ENCODE data around the gene ENPP6.

Gene ENPP6

DNA sequence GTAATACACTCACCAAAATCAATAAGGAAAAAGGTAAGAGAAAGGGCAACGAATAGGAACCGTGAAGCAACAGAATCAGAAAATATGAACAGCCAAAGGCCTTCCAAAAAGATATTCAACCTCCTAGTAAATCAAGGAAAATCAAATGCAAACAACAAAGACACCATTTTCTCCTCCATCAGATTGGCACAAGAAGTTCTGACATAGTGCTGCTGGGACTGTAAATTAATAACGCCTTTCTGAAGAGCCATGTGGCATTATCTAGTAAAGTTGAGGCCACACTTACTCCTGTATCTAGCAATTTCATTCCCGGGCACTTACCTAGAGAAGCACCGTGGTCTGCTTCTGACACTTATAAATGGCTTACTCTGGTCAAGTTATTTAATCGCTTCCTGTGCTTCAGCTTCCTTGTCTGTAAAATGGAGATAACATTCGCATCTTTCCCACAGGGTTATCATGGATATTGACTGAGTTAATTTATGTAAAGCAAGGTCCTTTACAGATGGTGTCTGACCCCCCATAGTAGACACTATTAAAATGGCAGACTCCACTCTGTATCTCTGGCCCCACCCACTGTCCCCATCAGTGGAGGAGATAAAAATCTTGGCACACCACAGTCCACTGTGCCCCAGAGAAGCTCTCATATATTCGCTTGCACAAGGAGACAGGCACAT, 20.5 kb upstream of the ENPP6 start:
- H3K9ac ChIP-seq (ENCODE audit: low read depth in 1 of 2, low read length in 2 of 2): no peak overlapping the region
- H3K4me3 ChIP-seq (ENCODE audit: low read length in 2 of 2): no peak overlapping the region
- H3K4me1 ChIP-seq (ENCODE audit: control insufficient read depth in 2 of 2, insufficient read depth in 2 of 2, low read length in 2 of 2): no peaks in the 10 kb centered on the region
- H3K27ac ChIP-seq (ENCODE audit: low read depth in 2 of 2, low read length in 2 of 2): no peak overlapping the region
- H3K9me3 ChIP-seq (ENCODE audit: control insufficient read depth in 2 of 2, low read length in 2 of 2): no peaks in the 10 kb centered on the region
- peaks cover 0 to 2% of the 10 kb centered on the region in 2 donors for H3K27me3 ChIP-seq (ENCODE audit: control insufficient read depth in 2 of 2, insufficient read depth in 2 of 2, low read length in 2 of 2)
- no peaks in the 10 kb centered on the region for H3K36me3 ChIP-seq (ENCODE audit: control insufficient read depth in 2 of 2, insufficient read depth in 2 of 2, low read length in 2 of 2)

DNA sequence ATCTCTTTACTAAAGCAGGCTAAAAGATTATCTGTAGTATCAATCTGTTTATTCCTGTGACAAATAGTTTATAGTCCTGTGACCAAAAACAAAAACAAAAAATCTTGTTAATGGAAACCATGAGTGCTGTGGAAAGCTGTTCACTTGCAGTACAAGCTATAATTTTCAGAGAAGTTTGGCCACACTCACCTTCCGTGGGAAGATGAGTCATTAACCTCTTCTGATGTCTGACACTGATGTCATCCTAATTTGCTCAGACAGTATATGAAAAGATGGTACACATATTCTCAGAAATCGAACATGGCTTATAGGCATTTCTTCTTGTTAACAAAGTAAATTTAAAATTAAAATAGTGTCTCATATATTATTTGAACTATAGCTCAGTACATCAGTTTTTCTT, 19.9 kb upstream of the ENPP6 start:
- H3K9me3 ChIP-seq (ENCODE audit: control insufficient read depth in 2 of 2, low read length in 2 of 2): no peaks in the 10 kb centered on the region

DNA sequence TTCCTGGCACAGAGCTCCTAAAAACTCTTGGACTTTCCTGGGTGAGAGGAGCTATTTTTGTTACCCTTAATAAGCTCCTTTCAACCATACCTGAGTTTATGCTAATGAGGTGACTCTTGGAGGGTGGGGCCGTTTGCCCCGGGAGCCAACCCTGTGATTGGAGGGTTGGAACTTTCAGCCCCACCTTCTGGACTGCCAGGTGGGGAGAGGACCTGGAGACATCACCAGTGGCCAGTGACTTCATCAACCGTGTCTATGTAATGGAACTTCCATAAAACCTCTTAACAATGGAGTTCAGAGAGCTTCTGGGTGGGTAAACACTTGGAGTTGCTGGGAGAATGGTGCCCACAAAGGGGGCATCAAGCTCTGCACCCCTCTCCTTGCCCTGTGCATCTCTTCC, 17.9 kb upstream of the ENPP6 start:
- Histone ChIP-seq H3K36me3 (ENCODE audit: control insufficient read depth in 2 of 2, insufficient read depth in 2 of 2, low read length in 2 of 2) (no peaks in the 10 kb centered on the region), H3K9ac (ENCODE audit: low read depth in 1 of 2, low read length in 2 of 2) (no peak overlapping the region), H3K27ac (ENCODE audit: low read depth in 2 of 2, low read length in 2 of 2) (no peak overlapping the region), H3K4me1 (ENCODE audit: control insufficient read depth in 2 of 2, insufficient read depth in 2 of 2, low read length in 2 of 2) (no peaks in the 10 kb centered on the region), H3K27me3 (ENCODE audit: control insufficient read depth in 2 of 2, insufficient read depth in 2 of 2, low read length in 2 of 2) (peaks cover 0 to 2% of the 10 kb centered on the region in 2 donors), H3K9me3 (ENCODE audit: control insufficient read depth in 2 of 2, low read length in 2 of 2) (no peaks in the 10 kb centered on the region), H3K4me3 (ENCODE audit: low read length in 2 of 2) (no peak overlapping the region)

More for the DNA sequence above, 19.9 kb upstream of the ENPP6 start:
- Histone ChIP-seq H3K27ac (ENCODE audit: low read depth in 2 of 2, low read length in 2 of 2) (no peak overlapping the region), H3K9ac (ENCODE audit: low read depth in 1 of 2, low read length in 2 of 2) (no peak overlapping the region), H3K27me3 (ENCODE audit: control insufficient read depth in 2 of 2, insufficient read depth in 2 of 2, low read length in 2 of 2) (peaks cover 0 to 2% of the 10 kb centered on the region in 2 donors), H3K4me3 (ENCODE audit: low read length in 2 of 2) (no peak overlapping the region), H3K4me1 (ENCODE audit: control insufficient read depth in 2 of 2, insufficient read depth in 2 of 2, low read length in 2 of 2) (no peaks in the 10 kb centered on the region), H3K36me3 (ENCODE audit: control insufficient read depth in 2 of 2, insufficient read depth in 2 of 2, low read length in 2 of 2) (no peaks in the 10 kb centered on the region)

DNA sequence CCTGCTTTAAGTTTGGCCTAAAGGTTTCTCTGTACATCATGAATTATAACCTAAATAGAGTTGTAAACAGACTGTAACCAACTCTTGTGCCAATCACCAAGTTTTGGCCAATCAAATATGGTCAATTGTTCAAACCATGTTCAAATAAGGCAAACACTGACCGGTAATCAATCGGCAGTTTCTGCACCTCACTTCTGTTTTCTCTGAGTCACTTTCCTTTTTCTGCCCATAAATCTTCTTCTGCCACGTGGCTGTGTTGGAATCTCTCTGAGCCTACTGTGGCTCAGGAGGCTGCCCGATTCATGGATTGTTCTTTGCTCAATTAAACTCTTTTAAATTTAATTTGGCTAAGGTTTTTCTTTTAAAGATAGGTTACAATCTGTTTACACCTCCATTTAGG, 16.5 kb upstream of the ENPP6 start:
- Histone ChIP-seq H3K4me3 (ENCODE audit: low read length in 2 of 2) (no peak overlapping the region), H3K36me3 (ENCODE audit: control insufficient read depth in 2 of 2, insufficient read depth in 2 of 2, low read length in 2 of 2) (no peaks in the 10 kb centered on the region), H3K9me3 (ENCODE audit: control insufficient read depth in 2 of 2, low read length in 2 of 2) (no peaks in the 10 kb centered on the region), H3K27ac (ENCODE audit: low read depth in 2 of 2, low read length in 2 of 2) (no peak overlapping the region), H3K27me3 (ENCODE audit: control insufficient read depth in 2 of 2, insufficient read depth in 2 of 2, low read length in 2 of 2) (peaks cover 0 to 2% of the 10 kb centered on the region in 2 donors), H3K9ac (ENCODE audit: low read depth in 1 of 2, low read length in 2 of 2) (no peak overlapping the region), H3K4me1 (ENCODE audit: control insufficient read depth in 2 of 2, insufficient read depth in 2 of 2, low read length in 2 of 2) (no peaks in the 10 kb centered on the region)

DNA sequence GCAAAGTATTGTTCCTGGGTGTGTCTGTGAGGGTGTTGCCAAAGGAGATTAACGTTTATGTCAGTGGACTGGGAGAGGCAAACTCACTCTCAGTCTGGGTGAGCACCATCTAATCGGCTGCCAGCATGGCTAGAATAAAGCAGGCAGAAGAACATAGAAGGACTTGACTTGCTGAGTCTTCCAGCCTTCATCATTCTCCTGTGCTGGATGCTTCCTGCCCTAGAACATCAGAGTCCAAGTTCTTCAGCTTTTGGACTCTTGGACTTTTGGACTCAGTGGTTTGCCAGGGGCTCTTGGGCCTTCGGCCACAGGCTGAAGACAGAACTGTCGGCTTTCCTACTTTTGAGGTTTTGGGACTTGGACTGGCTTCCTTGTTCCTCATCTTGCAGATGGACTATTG, 15.3 kb upstream of the ENPP6 start:
- Histone ChIP-seq H3K27ac (ENCODE audit: low read depth in 2 of 2, low read length in 2 of 2) (no peak overlapping the region), H3K9me3 (ENCODE audit: control insufficient read depth in 2 of 2, low read length in 2 of 2) (no peaks in the 10 kb centered on the region), H3K36me3 (ENCODE audit: control insufficient read depth in 2 of 2, insufficient read depth in 2 of 2, low read length in 2 of 2) (no peaks in the 10 kb centered on the region), H3K4me3 (ENCODE audit: low read length in 2 of 2) (no peak overlapping the region), H3K9ac (ENCODE audit: low read depth in 1 of 2, low read length in 2 of 2) (no peak overlapping the region), H3K4me1 (ENCODE audit: control insufficient read depth in 2 of 2, insufficient read depth in 2 of 2, low read length in 2 of 2) (no peaks in the 10 kb centered on the region), H3K27me3 (ENCODE audit: control insufficient read depth in 2 of 2, insufficient read depth in 2 of 2, low read length in 2 of 2) (peaks cover 0 to 2% of the 10 kb centered on the region in 2 donors)

DNA sequence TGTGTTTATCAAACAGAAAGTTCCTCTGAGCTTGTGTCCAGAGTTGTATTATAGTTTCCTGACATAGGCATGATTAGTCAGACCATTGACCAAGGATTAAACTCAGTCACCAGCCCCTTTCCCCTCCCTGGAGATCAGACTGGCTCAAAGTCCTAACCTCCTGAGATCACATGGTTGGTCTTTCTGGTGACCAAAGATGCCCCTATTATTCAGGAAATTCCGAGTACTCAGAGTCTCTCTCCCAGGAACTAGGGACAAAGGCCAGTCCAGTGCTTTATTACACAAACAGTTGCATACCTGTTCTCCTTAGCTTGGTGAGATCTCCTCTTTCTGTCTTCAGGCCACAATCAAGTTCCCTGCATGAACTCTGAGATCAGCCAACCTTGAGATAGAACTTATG, 14.5 kb upstream of the ENPP6 start:
- Histone ChIP-seq H3K4me1 (ENCODE audit: control insufficient read depth in 2 of 2, insufficient read depth in 2 of 2, low read length in 2 of 2) (no peaks in the 10 kb centered on the region), H3K9me3 (ENCODE audit: control insufficient read depth in 2 of 2, low read length in 2 of 2) (no peaks in the 10 kb centered on the region), H3K27me3 (ENCODE audit: control insufficient read depth in 2 of 2, insufficient read depth in 2 of 2, low read length in 2 of 2) (peaks cover 0 to 2% of the 10 kb centered on the region in 2 donors), H3K9ac (ENCODE audit: low read depth in 1 of 2, low read length in 2 of 2) (no peak overlapping the region), H3K27ac (ENCODE audit: low read depth in 2 of 2, low read length in 2 of 2) (no peak overlapping the region), H3K36me3 (ENCODE audit: control insufficient read depth in 2 of 2, insufficient read depth in 2 of 2, low read length in 2 of 2) (no peaks in the 10 kb centered on the region), H3K4me3 (ENCODE audit: low read length in 2 of 2) (no peak overlapping the region)

DNA sequence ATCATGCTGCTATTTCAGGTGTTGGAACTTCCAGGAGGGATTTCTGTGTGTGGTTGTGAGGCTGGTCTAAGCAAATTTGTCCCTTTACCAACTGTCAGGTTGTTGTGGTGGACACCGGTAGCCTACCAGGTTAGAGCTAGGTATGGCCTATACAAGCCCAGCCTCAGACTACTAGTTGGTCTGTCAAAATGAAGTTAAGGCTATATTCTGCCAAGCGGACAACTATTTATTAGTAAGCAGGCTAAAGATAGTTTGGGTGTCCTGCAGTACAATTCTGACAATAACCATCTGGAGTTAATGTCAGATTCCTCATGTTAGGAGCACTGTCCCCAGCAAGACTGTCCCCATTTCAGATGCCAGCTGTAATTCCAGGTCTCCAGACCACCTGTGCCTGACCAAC, 13.9 kb upstream of the ENPP6 start:
- Histone ChIP-seq H3K4me3 (ENCODE audit: low read length in 2 of 2) (no peak overlapping the region), H3K36me3 (ENCODE audit: control insufficient read depth in 2 of 2, insufficient read depth in 2 of 2, low read length in 2 of 2) (no peaks in the 10 kb centered on the region), H3K4me1 (ENCODE audit: control insufficient read depth in 2 of 2, insufficient read depth in 2 of 2, low read length in 2 of 2) (no peaks in the 10 kb centered on the region), H3K9ac (ENCODE audit: low read depth in 1 of 2, low read length in 2 of 2) (no peak overlapping the region), H3K9me3 (ENCODE audit: control insufficient read depth in 2 of 2, low read length in 2 of 2) (no peaks in the 10 kb centered on the region), H3K27me3 (ENCODE audit: control insufficient read depth in 2 of 2, insufficient read depth in 2 of 2, low read length in 2 of 2) (peaks cover 0 to 2% of the 10 kb centered on the region in 2 donors), H3K27ac (ENCODE audit: low read depth in 2 of 2, low read length in 2 of 2) (no peak overlapping the region)

DNA sequence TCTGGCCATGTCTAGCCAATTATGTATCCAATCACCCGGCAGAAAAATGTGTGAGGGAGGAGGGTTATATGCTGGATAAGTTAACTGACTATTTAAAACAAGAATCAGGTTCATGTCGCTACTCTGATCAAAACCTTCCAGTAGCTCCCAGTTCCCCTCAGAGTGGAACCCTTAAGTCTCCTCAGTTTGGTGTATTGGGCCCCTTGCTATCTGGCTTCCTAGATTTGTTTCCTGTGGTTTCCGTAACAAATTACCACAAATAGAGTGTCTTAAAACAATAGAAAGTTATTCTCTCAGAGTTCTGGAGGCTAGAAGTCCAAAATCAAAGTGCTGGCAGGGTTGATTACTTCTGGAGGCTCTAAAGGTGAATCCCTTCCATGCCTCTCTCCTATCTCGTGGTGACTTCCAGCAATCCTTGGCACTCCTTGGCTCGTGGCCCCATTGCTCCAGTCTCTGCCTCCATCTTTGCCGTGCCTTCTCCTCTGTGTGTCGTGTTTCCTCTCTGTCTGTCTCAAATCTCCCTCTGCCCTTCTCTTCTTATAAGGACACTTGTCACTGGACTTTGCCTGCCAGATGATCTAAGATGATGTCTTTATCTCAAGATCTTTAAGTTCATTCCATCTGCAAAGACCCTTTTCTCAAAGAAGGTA, 10.5 kb upstream of the ENPP6 start:
- Histone ChIP-seq H3K4me1 (ENCODE audit: control insufficient read depth in 2 of 2, insufficient read depth in 2 of 2, low read length in 2 of 2) (no peaks in the 10 kb centered on the region), H3K27ac (ENCODE audit: low read depth in 2 of 2, low read length in 2 of 2) (no peak overlapping the region), H3K9ac (ENCODE audit: low read depth in 1 of 2, low read length in 2 of 2) (no peak overlapping the region), H3K9me3 (ENCODE audit: control insufficient read depth in 2 of 2, low read length in 2 of 2) (no peaks in the 10 kb centered on the region), H3K36me3 (ENCODE audit: control insufficient read depth in 2 of 2, insufficient read depth in 2 of 2, low read length in 2 of 2) (no peaks in the 10 kb centered on the region), H3K27me3 (ENCODE audit: control insufficient read depth in 2 of 2, insufficient read depth in 2 of 2, low read length in 2 of 2) (no peaks in the 10 kb centered on the region), H3K4me3 (ENCODE audit: low read length in 2 of 2) (no peak overlapping the region)

DNA sequence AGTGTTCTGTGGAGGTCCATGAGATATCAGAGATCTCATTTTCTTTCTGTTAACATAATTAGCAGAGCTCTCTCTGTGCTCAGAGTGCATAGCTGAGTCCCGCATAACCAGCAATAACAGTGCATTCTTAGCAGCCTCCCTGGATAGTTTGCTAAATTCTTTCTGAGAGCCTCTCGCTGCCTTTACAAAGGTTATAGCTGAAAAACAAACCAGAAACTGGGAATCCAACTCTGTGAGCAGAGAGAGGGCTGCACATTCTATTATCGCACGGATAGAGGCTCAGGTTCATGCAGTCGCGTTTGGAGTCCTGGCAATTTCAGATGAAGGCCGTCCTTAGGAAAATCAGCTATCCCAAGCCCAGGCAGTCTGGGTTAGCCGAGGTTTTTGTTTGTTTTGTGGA, 1.2 kb downstream of the ENPP6 start:
- H3K4me1 ChIP-seq (ENCODE audit: control insufficient read depth in 2 of 2, insufficient read depth in 2 of 2, low read length in 2 of 2): peaks cover 0 to 3% of the 10 kb centered on the region in 2 donors
- no peaks in the 10 kb centered on the region for H3K36me3 ChIP-seq (ENCODE audit: control insufficient read depth in 2 of 2, insufficient read depth in 2 of 2, low read length in 2 of 2)
- peaks cover 0 to 5% of the 10 kb centered on the region in 2 donors for H3K27me3 ChIP-seq (ENCODE audit: control insufficient read depth in 2 of 2, insufficient read depth in 2 of 2, low read length in 2 of 2)
- no peak overlapping the region for H3K27ac ChIP-seq (ENCODE audit: low read depth in 2 of 2, low read length in 2 of 2)
- no peak overlapping the region for H3K4me3 ChIP-seq (ENCODE audit: low read length in 2 of 2)
- H3K9ac ChIP-seq (ENCODE audit: low read depth in 1 of 2, low read length in 2 of 2): no peak overlapping the region
- H3K9me3 ChIP-seq (ENCODE audit: control insufficient read depth in 2 of 2, low read length in 2 of 2): no peaks in the 10 kb centered on the region

DNA sequence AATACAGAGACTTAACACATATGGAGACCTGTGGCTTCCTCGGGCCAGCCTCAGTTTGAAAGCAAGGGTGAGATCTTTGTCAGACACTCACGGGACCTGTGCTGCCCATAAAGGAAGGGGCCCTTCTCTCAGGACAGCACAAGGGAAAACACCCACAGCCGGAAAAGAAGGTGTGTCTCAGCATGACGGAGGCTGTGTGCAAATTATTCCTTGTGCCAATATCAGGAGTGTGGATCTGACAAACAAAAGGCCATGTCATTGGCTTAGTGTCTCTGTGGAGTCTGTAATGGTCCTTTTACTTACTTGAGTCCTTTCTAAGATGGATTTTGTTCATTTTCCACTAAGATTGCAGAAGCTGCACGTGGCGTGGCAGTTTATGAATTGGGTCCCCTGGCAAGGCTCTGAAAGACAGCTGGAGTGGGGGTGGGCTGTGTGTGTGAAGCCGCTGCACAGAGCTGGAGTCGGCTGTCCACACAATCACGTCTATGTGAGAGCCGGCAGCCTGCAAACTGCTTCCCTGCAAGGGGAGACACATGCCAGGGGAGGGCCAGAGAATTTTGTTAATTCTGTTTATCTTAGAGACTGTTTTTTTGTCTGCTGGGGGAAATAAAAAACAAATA, 1.9 kb downstream of the ENPP6 start:
- Histone ChIP-seq H3K9me3 (ENCODE audit: control insufficient read depth in 2 of 2, low read length in 2 of 2) (no peaks in the 10 kb centered on the region), H3K27ac (ENCODE audit: low read depth in 2 of 2, low read length in 2 of 2) (no peak overlapping the region), H3K27me3 (ENCODE audit: control insufficient read depth in 2 of 2, insufficient read depth in 2 of 2, low read length in 2 of 2) (no peaks in the 10 kb centered on the region), H3K9ac (ENCODE audit: low read depth in 1 of 2, low read length in 2 of 2) (no peak overlapping the region), H3K36me3 (ENCODE audit: control insufficient read depth in 2 of 2, insufficient read depth in 2 of 2, low read length in 2 of 2) (no peaks in the 10 kb centered on the region), H3K4me3 (ENCODE audit: low read length in 2 of 2) (no peak overlapping the region), H3K4me1 (ENCODE audit: control insufficient read depth in 2 of 2, insufficient read depth in 2 of 2, low read length in 2 of 2) (peaks cover 0 to 3% of the 10 kb centered on the region in 2 donors)

Measured in mucosa of rectum (tissue), 2 donors.